ENCODE measurements around the gene CTSE.

CTSE gene

GRCh38 chr1:206036663-206037455 is 13.2 kb upstream of the CTSE start:
- no peak for TF ChIP-seq YY1 (IDR thresholded peaks at IDR 0.05; ENCODE audit: low read depth)
- no peak for TF ChIP-seq USF1 (IDR thresholded peaks at IDR 0.05)
- no peak for TF ChIP-seq EGR1 (IDR thresholded peaks at IDR 0.05)
- TF ChIP-seq, protein P1, sequence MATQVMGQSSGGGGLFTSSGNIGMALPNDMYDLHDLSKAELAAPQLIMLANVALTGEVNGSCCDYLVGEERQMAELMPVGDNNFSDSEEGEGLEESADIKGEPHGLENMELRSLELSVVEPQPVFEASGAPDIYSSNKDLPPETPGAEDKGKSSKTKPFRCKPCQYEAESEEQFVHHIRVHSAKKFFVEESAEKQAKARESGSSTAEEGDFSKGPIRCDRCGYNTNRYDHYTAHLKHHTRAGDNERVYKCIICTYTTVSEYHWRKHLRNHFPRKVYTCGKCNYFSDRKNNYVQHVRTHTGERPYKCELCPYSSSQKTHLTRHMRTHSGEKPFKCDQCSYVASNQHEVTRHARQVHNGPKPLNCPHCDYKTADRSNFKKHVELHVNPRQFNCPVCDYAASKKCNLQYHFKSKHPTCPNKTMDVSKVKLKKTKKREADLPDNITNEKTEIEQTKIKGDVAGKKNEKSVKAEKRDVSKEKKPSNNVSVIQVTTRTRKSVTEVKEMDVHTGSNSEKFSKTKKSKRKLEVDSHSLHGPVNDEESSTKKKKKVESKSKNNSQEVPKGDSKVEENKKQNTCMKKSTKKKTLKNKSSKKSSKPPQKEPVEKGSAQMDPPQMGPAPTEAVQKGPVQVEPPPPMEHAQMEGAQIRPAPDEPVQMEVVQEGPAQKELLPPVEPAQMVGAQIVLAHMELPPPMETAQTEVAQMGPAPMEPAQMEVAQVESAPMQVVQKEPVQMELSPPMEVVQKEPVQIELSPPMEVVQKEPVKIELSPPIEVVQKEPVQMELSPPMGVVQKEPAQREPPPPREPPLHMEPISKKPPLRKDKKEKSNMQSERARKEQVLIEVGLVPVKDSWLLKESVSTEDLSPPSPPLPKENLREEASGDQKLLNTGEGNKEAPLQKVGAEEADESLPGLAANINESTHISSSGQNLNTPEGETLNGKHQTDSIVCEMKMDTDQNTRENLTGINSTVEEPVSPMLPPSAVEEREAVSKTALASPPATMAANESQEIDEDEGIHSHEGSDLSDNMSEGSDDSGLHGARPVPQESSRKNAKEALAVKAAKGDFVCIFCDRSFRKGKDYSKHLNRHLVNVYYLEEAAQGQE (IDR thresholded peaks at IDR 0.05; ENCODE audit: low read depth) = no peak
- TF ChIP-seq, protein P2, sequence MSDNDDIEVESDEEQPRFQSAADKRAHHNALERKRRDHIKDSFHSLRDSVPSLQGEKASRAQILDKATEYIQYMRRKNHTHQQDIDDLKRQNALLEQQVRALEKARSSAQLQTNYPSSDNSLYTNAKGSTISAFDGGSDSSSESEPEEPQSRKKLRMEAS (IDR thresholded peaks at IDR 0.05) = no peak
- no peak for TF ChIP-seq TEAD4 (IDR thresholded peaks at IDR 0.05)
- TF ChIP-seq ZBTB7A (IDR thresholded peaks at IDR 0.05; ENCODE audit: low read depth) = no peak
- TF ChIP-seq EP300 (IDR thresholded peaks at IDR 0.05; ENCODE audit: borderline replicate concordance) = no peak

DNA sequence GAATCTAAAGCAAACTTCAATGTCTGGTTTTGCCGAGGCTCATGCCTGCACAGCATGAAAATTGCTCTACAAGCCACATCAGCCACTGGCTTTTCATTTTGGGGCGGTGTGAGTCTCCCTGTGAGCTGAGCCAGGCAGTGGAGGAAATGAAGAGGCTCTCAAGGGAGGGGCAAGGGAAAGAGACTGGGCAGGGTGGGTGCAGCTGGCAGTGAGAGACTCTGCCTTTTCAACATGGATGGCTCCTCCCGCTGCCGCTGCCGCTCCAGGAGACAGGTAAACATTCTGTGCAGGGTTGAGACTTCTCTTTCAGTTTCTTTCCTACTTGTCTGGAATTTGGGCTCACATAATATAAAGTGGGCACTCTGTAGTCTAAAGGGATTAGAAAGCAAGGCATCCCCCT is 11.3 kb upstream of the CTSE start:
- TF ChIP-seq EP300 (IDR thresholded peaks at IDR 0.05; ENCODE audit: borderline replicate concordance) = no peak
- TF ChIP-seq, protein P2 (IDR thresholded peaks at IDR 0.05) = 0 out of 2 replicates have a peak, but pooled peaks have one; percentile 20

DNA sequence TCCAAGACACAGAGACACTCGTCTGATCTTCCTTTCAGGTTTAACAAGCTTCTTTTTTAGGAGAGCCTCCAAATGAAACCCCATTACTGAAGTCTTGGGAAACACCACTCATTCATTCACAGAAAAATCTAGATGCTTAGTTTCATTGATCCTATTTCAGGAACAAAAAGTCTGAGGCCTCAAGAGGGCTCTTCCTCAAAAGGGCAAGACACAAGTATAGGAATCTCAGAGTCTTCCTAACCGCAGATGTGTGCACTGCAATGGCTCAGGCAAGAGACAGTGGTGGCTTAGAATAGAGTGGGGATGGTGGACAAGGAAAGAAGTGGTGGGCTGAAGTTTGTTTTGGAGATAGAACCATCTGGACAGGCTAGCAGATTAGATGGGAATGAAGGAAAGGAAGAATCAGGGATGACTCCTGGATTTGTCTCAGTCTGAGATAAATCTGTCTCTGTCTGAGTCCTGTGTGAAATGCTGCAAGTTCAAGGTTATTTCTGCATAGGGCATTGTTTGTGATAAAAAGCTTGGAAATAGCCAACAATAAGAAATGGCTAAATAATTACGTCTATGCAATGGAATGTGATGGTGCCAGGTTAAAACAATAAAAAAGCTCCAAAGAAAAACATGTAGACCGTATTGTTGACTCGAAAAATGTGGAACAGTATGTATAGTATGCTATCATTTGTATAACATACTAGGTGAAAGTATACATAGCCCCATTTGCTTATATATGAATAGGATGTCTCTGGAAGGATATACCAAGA is 8.9 kb upstream of the CTSE start:
- 0 out of 2 replicates have a peak, but pooled peaks have one; percentile 43 for TF ChIP-seq TEAD4 (IDR thresholded peaks at IDR 0.05)
- no peak for TF ChIP-seq CREB1 (IDR thresholded peaks at IDR 0.05; ENCODE audit: low read depth)
- no peak for TF ChIP-seq EGR1 (IDR thresholded peaks at IDR 0.05)

- TF ChIP-seq TAF1 (IDR thresholded peaks at IDR 0.05; ENCODE audit: low read depth) (no peak), CEBPB (IDR thresholded peaks at IDR 0.05) (peak; percentile 81), TEAD4 (IDR thresholded peaks at IDR 0.05) (peak; percentile 43; the same call in 1 of the 2 replicates), ZBTB7A (IDR thresholded peaks at IDR 0.05; ENCODE audit: low read depth) (no peak), EGR1 (IDR thresholded peaks at IDR 0.05) (no peak), CREB1 (IDR thresholded peaks at IDR 0.05; ENCODE audit: low read depth) (no peak), RAD21 (IDR thresholded peaks at IDR 0.05; ENCODE audit: low read depth) (peak; percentile 86), USF1 (IDR thresholded peaks at IDR 0.05) (no peak), TCF12 (IDR thresholded peaks at IDR 0.05; ENCODE audit: low read depth) (peak; percentile 16; the same call in 1 of the 2 replicates), YY1 (IDR thresholded peaks at IDR 0.05; ENCODE audit: low read depth) (peak; percentile 72), EP300 (IDR thresholded peaks at IDR 0.05; ENCODE audit: borderline replicate concordance) (peak; percentile 25; the same call in 1 of the 2 replicates), NFIC (IDR thresholded peaks at IDR 0.05) (0 out of 2 replicates have a peak, but pooled peaks have one; percentile 10), FOXM1 (IDR thresholded peaks at IDR 0.05; ENCODE audit: borderline replicate concordance, low read depth) (0 out of 2 replicates have a peak, but pooled peaks have one; percentile 22)
- TF ChIP-seq, protein P1 (IDR thresholded peaks at IDR 0.05; ENCODE audit: low read depth) = no peak
- TF ChIP-seq, protein P2 (IDR thresholded peaks at IDR 0.05) = peak; percentile 80
Measured at GRCh38 chr1:206030714-206031113, 7.0 kb upstream of the CTSE start.

DNA sequence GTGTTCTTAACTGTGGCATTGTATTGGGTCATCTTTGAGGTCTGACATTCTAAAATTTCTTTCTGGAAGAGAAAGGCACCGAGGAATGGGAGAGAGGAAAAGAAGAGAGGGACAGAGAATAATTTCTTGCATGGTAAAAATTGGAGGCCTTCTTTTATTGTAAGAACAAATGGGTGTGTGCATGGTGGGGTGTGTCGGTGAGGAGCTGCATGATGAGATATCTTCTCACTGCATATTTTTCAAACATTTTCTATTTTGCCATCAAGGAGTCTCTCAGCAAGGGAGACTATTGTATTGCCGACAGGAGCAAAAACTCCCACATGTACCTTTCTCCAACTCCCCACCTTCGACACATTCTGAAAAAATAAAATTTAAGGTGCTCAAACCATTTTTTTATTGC is 6.5 kb upstream of the CTSE start:
- TF ChIP-seq NFIC (IDR thresholded peaks at IDR 0.05) = no peak
- TF ChIP-seq EGR1 (IDR thresholded peaks at IDR 0.05) = no peak
- no peak for TF ChIP-seq USF1 (IDR thresholded peaks at IDR 0.05)
- TF ChIP-seq, protein P1 (IDR thresholded peaks at IDR 0.05; ENCODE audit: low read depth) = no peak
- no peak for TF ChIP-seq FOXM1 (IDR thresholded peaks at IDR 0.05; ENCODE audit: borderline replicate concordance, low read depth)
- no peak for TF ChIP-seq CEBPB (IDR thresholded peaks at IDR 0.05)
- no peak for TF ChIP-seq TCF12 (IDR thresholded peaks at IDR 0.05; ENCODE audit: low read depth)
- TF ChIP-seq, protein P2 (IDR thresholded peaks at IDR 0.05) = no peak
- no peak for TF ChIP-seq ZBTB7A (IDR thresholded peaks at IDR 0.05; ENCODE audit: low read depth)
- no peak for TF ChIP-seq CREB1 (IDR thresholded peaks at IDR 0.05; ENCODE audit: low read depth)
- no peak for TF ChIP-seq EP300 (IDR thresholded peaks at IDR 0.05; ENCODE audit: borderline replicate concordance)
- no peak for TF ChIP-seq YY1 (IDR thresholded peaks at IDR 0.05; ENCODE audit: low read depth)

Measured in Ishikawa (cell line).